Uterus (tissue), 2 donors: ENCODE measurements around the gene LRRC8A.

Experiments
- CTCF ChIP-seq, 4 experiments: fragments of 200-600 bp in 2 of 4; fragments of 450-650 bp in 2 of 4; sonication (generic) in 2 of 4; IDR thresholded peaks; one replicate each; pipeline ENCODE4 v1.5.1; 2016 to 2019; ENCODE audit warnings: antibody characterized with exemption in 4 of 4, mild to moderate bottlenecking in 2 of 4, moderate library complexity in 1 of 4
- POLR2A ChIP-seq, 2 donors: fragments of 450-650 bp; IDR thresholded peaks; one replicate each; pipeline ENCODE4 v1.6.1; 2016; ENCODE audit warnings: antibody characterized with exemption in 2 of 2, mild to moderate bottlenecking in 1 of 2, moderate library complexity in 1 of 2

DNA sequence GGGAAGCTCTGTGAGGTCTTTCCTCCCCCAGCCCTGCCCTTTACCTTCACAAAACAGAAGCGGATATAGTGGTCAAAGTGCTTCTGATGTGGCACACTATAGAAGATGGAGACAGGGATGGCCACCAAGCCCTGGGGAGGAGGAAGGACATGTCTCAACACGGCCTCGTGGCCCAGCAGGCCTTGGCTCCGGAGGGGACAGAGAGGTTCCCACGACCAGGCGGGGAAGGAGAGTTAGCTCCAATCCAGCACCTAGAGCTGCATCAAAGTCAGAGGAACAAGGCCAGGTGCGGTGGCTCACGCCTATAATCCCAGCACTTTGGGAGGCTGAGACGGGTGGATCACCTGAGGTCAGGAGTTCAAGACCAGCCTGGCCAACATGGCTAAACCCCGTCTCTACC lies 48.2 kb upstream of the LRRC8A start:
- TF ChIP-seq POLR2A (IDR thresholded peaks at IDR 0.05) (no peak), CTCF (IDR thresholded peaks at IDR 0.05) (no peak)
